GM12892 (cell line): ENCODE measurements around the gene TRAFD1.

Experiments
- POLR2A ChIP-seq: IDR thresholded peaks from 2 replicates; pipeline ENCODE4 v1.6.1; 2011; ENCODE audit warnings: low read depth, low read length, control low read depth
- POLR2AphosphoS5 ChIP-seq: IDR thresholded peaks from 2 replicates; pipeline ENCODE4 v1.6.1; 2011; ENCODE audit warnings: low read depth, low read length, control low read depth
- TAF1 ChIP-seq: IDR thresholded peaks from 2 replicates; pipeline ENCODE4 v1.6.1; 2011; ENCODE audit warnings: low read depth, mild to moderate bottlenecking, control low read depth, low read length, borderline replicate concordance

- TF ChIP-seq POLR2A (no peak), POLR2AphosphoS5 (no peak), TAF1 (no peak)
Observed at GRCh38 chr12:112194601-112195247, 69.4 kb downstream of the TRAFD1 start.
